ENCODE results near the gene CEP44.
"Not testable (repeated sequence)": the region's sequence is repeated elsewhere in the genome, so short reads cannot be mapped to it uniquely, and the experiment has no call there.

CEP44 gene

GRCh38 chr4:174292473-174292872 lies 8.8 kb downstream of the CEP44 start:
- Histone ChIP-seq H3K36me3 (peaks cover 24% of the 10 kb centered on the region), H3K27ac (no peak overlapping the region), H3K4me1 (no peaks in the 10 kb centered on the region), H3K9ac (no peak overlapping the region), H4K20me1 (no peaks in the 10 kb centered on the region), H3K4me2 (no peak overlapping the region), H3K4me3 (no peak overlapping the region), H3K27me3 (no peaks in the 10 kb centered on the region), H3K9me3 (peaks cover 54% of the 10 kb centered on the region)
- TF ChIP-seq Cebpa-rat (IDR thresholded peaks at IDR 0.05): no peak

- H3K4me1 ChIP-seq, H3K9ac ChIP-seq, H3K4me3 ChIP-seq, H4K20me1 ChIP-seq, H3K27me3 ChIP-seq, H3K27ac ChIP-seq, H3K4me2 ChIP-seq: not testable (repeated sequence)
- peaks cover 38% of the 10 kb centered on the region for H3K36me3 ChIP-seq
- H3K9me3 ChIP-seq: peaks cover 57% of the 10 kb centered on the region
Observed at GRCh38 chr4:174294641-174295040, 10.9 kb downstream of the CEP44 start.

- not testable (repeated sequence) for H3K27me3 ChIP-seq, H3K27ac ChIP-seq, H3K4me1 ChIP-seq, H3K4me2 ChIP-seq, H3K9ac ChIP-seq, H3K4me3 ChIP-seq, H4K20me1 ChIP-seq
- H3K36me3 ChIP-seq: peaks cover 42% of the 10 kb centered on the region
- peaks cover 53% of the 10 kb centered on the region for H3K9me3 ChIP-seq
Observed at GRCh38 chr4:174295142-174295541, 11.4 kb downstream of the CEP44 start.

- Histone ChIP-seq H3K4me1 (no peaks in the 10 kb centered on the region), H3K27me3 (no peaks in the 10 kb centered on the region), H3K9me3 (no peaks in the 10 kb centered on the region), H3K9ac (no peak overlapping the region), H3K27ac (no peak overlapping the region), H3K4me3 (no peak overlapping the region), H3K4me2 (no peak overlapping the region), H3K36me3 (peaks cover 53% of the 10 kb centered on the region), H4K20me1 (no peaks in the 10 kb centered on the region)
- TF ChIP-seq Cebpa-rat (IDR thresholded peaks at IDR 0.05): no peak
Observed at GRCh38 chr4:174303687-174304086, 20.0 kb downstream of the CEP44 start.

- Histone ChIP-seq H4K20me1 (no peaks in the 10 kb centered on the region), H3K27ac (no peak overlapping the region), H3K36me3 (peaks cover 56% of the 10 kb centered on the region), H3K4me2 (no peak overlapping the region), H3K9ac (no peak overlapping the region), H3K4me1 (no peaks in the 10 kb centered on the region), H3K9me3 (no peaks in the 10 kb centered on the region), H3K4me3 (no peak overlapping the region), H3K27me3 (no peaks in the 10 kb centered on the region)
- TF ChIP-seq Cebpa-rat (IDR thresholded peaks at IDR 0.05): no peak
Observed at GRCh38 chr4:174304664-174305063, 21.0 kb downstream of the CEP44 start.

- H3K4me3 ChIP-seq: no peak overlapping the region
- no peaks in the 10 kb centered on the region for H3K27me3 ChIP-seq
- TF ChIP-seq Cebpa-rat (IDR thresholded peaks at IDR 0.05): no peak
- H4K20me1 ChIP-seq: no peaks in the 10 kb centered on the region
- H3K4me1 ChIP-seq: no peaks in the 10 kb centered on the region
- no peak overlapping the region for H3K27ac ChIP-seq
- no peak overlapping the region for H3K9ac ChIP-seq
- no peaks in the 10 kb centered on the region for H3K9me3 ChIP-seq
- no peak overlapping the region for H3K4me2 ChIP-seq
- peaks cover 52% of the 10 kb centered on the region for H3K36me3 ChIP-seq
Observed at GRCh38 chr4:174305961-174306360, 22.2 kb downstream of the CEP44 start.

GRCh38 chr4:174307694-174308093 lies 24.0 kb downstream of the CEP44 start:
- H3K9me3 ChIP-seq: no peaks in the 10 kb centered on the region
- H3K27me3 ChIP-seq: no peaks in the 10 kb centered on the region
- no peaks in the 10 kb centered on the region for H3K4me1 ChIP-seq
- peaks cover 40% of the 10 kb centered on the region for H3K36me3 ChIP-seq
- no peak overlapping the region for H3K27ac ChIP-seq
- H4K20me1 ChIP-seq: no peaks in the 10 kb centered on the region
- TF ChIP-seq Cebpa-rat (IDR thresholded peaks at IDR 0.05): no peak
- no peak overlapping the region for H3K4me2 ChIP-seq
- H3K9ac ChIP-seq: no peak overlapping the region
- no peak overlapping the region for H3K4me3 ChIP-seq

- no peak overlapping the region for H3K4me3 ChIP-seq
- no peak for TF ChIP-seq Cebpa-rat (IDR thresholded peaks at IDR 0.05)
- H3K9me3 ChIP-seq: no peaks in the 10 kb centered on the region
- H3K27ac ChIP-seq: no peak overlapping the region
- H3K4me1 ChIP-seq: no peaks in the 10 kb centered on the region
- peaks cover 29% of the 10 kb centered on the region; the same call in 1 of the 2 replicates for H3K36me3 ChIP-seq
- no peak overlapping the region for H3K4me2 ChIP-seq
- no peaks in the 10 kb centered on the region for H3K27me3 ChIP-seq
- H3K9ac ChIP-seq: no peak overlapping the region
- H4K20me1 ChIP-seq: no peaks in the 10 kb centered on the region
Observed at GRCh38 chr4:174312993-174313392, 29.3 kb downstream of the CEP44 start.

- Histone ChIP-seq H3K27ac (no peak overlapping the region), H3K9me3 (no peaks in the 10 kb centered on the region), H4K20me1 (no peaks in the 10 kb centered on the region), H3K9ac (no peak overlapping the region), H3K4me2 (no peak overlapping the region), H3K4me3 (no peak overlapping the region), H3K4me1 (no peaks in the 10 kb centered on the region), H3K36me3 (peaks cover 25% of the 10 kb centered on the region), H3K27me3 (no peaks in the 10 kb centered on the region)
- TF ChIP-seq Cebpa-rat (IDR thresholded peaks at IDR 0.05): no peak
Observed at GRCh38 chr4:174314274-174314673, 30.6 kb downstream of the CEP44 start.

- no peaks in the 10 kb centered on the region for H3K4me1 ChIP-seq
- H3K27me3 ChIP-seq: no peaks in the 10 kb centered on the region
- H3K4me2 ChIP-seq: no peak overlapping the region
- no peak overlapping the region for H3K9ac ChIP-seq
- no peaks in the 10 kb centered on the region for H3K9me3 ChIP-seq
- H3K4me3 ChIP-seq: no peak overlapping the region
- H3K27ac ChIP-seq: no peak overlapping the region
- no peaks in the 10 kb centered on the region for H4K20me1 ChIP-seq
- peaks cover 20% of the 10 kb centered on the region for H3K36me3 ChIP-seq
- no peak for TF ChIP-seq Cebpa-rat (IDR thresholded peaks at IDR 0.05)
Observed at GRCh38 chr4:174314770-174315169, 31.1 kb downstream of the CEP44 start.

- Histone ChIP-seq H3K4me3 (no peak overlapping the region), H3K27ac (no peak overlapping the region), H3K9me3 (no peaks in the 10 kb centered on the region), H3K36me3 (peaks cover 22% of the 10 kb centered on the region), H3K4me1 (no peaks in the 10 kb centered on the region), H3K4me2 (no peak overlapping the region), H3K27me3 (no peaks in the 10 kb centered on the region), H3K9ac (no peak overlapping the region), H4K20me1 (no peaks in the 10 kb centered on the region)
- TF ChIP-seq Cebpa-rat (IDR thresholded peaks at IDR 0.05): no peak
Observed at GRCh38 chr4:174316546-174316945, 32.8 kb downstream of the CEP44 start.

All from BLaER1 (cell line).